COLO668 (cell line): ENCODE measurements around the gene PMVK.

Source experiments
- DNase-seq: peaks from one replicate; lab custom pipeline; 2025; ENCODE audit not compliant: unreplicated experiment; lab: John Stamatoyannopoulos, UW

The PMVK gene

DNA sequence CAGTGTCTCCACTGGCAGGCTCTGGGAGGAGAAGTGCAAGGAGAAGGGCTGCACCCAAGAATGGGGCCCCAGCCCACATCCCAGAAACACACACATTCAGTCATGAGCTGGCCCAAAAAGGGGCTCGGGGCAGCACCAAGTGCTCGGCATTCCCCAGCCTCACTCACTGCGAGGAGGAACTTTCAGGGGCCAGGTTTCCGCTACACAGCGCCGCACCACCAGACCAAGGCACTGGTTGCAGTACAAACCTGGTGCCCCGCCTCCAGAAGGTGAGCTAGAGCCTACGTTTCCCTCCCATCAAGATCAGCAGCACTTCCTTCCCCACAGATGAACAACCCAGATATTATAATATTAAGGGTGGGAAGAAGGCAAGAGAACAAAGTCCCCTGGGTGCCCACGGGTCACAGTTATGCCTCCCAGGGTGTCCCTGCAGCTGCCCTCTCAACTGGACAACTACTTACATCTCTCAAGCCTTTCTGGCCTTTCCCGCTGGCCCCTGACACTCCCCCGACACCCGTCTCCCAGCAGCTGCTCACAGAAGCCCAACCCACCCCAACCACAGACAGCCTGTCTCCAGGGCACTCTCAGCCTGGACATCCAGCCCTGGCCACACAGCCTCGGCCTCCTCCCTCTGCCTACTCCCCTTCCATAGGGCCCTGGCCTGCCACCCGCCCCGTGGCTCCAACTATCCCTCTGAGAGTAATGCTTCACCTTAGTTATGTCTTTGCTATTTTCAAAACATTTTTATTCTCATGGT is 15.6 kb upstream of the PMVK start:
- no peak for DNase-seq

DNA sequence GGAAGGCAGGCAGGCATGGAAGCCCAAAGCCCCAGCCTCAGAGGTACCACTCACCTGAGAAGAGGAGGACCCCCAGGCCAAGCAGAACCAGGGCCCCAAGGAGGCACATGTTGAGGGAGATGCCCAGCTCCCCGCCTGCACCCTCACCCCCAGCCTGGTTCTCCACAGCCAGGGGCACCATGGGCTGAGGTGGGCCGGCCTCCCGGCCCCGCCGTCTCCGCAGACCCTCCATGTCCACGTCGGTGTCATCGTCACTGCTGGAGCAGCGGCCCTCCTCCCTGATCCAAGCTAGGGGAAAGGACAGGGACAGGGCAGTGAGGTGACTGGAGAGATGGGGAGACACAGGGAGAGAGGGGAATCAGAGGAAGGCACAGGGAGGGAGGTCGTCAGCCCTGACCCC is 11.6 kb upstream of the PMVK start:
- no peak for DNase-seq

DNA sequence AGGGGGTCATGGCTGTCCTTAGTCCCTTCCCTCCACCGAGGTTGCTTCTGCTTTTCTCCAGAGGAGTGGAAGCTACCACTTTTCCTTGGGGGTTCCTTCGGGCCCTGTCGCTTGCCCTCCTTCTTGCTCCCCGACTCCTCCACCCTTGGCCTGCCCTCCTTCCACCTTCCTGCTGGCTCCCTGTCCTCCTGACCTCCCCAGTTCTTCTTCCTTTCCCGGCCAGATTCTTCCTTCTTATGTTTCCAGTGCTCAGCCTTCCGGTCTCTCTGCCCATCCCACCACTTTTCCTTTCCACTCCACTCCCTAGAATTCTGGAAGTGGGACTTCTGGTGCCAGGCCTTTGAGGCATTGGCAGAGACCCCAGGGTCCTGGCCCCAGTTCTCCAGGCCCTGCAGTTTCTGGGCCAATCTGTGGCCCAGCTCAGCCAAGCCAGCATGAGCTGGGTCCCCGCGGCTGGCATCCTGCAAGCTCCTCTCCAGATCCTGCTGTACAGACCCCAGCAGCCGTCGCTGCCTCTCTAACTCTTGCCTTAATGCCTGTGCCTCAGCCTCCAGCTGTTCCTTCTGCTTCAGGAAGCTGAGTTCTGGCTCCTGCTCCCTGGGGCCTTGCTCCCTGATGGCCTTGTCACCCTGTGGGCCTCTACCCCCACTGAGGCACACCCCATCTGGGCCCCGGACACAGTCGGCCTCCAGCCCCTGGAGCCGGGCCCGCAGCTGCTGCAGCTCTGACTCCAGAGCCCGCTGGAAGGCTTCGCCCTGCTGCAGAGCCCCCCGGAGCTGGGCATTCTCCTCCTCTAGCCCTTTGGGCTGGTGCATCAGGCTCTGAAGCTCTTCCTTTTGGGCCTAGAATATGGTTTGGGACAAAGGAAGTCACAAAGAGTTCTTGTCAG is 9.7 kb upstream of the PMVK start:
- no peak for DNase-seq

DNA sequence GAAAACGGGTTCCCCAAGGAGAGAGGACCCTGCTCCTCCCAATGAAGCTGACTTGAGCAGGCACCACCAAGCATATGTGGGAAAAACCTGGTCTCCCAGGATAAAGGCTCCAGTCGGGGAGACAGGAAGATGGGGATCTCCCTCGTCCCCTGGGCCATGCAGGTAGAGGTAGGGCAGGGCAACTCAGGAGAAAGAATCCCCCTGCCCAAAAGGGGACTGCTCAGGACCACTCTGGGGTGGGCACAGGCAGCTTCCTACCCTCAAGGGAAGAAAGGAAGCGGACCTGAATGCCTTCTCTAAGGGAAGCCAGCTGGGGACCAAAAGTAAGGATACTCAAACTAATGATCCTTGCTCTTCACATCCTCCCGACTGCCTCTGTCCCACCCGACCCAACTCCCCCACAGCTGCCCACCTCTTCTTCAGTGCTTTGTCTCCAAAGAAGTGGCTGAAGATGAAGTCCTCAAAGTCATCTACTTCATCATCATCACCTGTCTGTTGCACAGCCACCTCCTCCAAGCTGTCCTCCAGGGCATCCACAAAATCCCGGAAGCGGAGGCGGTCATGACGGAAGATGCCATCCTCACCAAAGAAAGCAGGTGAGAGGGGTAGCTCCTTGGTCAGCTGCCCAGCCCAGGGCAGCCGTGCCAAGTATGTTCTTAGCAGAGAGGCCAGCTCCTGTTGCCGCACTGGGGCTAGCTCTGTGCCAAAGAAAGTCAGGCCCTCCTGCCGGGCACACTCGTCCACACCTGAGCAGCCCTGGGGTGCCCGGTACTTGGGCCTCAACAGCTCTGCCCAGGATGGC is 8.8 kb upstream of the PMVK start:
- DNase-seq, result no peak

DNA sequence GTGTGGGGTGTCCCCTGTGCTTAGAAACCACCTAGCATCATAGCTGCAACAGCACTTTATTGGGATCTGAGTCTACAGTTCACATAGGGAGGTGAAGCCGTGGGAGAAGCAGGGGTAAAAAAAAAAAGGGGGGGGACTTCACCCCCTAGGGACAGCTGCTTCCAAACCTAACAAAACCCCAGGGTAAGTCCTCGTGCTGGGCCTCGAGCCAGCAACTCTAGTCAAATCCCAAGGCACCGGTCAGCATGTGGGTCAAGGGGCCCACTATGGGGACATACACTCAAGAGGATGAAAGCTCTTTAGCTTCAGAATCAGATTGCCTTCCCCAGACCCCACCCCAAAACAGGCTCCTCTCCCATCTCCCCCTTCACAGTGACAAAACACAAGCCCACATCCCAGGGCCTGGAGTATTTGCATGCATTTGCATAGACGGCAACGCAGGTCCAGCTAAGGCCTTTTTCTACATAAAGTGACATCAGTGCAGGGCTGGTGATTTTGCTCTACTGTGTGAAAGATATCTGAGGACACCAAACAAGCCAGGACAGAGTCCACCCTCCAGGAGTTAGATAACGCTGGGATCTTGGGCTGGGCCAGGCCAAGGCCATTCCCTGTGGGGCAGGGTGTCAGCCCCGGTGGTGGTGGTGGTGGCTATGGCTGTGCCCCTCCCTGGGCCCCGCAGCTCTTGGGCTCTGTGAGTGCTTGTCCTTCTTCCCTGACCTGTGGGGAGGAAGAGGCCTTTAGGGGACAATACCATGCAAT is 8.1 kb upstream of the PMVK start:
- DNase-seq, result no peak

DNA sequence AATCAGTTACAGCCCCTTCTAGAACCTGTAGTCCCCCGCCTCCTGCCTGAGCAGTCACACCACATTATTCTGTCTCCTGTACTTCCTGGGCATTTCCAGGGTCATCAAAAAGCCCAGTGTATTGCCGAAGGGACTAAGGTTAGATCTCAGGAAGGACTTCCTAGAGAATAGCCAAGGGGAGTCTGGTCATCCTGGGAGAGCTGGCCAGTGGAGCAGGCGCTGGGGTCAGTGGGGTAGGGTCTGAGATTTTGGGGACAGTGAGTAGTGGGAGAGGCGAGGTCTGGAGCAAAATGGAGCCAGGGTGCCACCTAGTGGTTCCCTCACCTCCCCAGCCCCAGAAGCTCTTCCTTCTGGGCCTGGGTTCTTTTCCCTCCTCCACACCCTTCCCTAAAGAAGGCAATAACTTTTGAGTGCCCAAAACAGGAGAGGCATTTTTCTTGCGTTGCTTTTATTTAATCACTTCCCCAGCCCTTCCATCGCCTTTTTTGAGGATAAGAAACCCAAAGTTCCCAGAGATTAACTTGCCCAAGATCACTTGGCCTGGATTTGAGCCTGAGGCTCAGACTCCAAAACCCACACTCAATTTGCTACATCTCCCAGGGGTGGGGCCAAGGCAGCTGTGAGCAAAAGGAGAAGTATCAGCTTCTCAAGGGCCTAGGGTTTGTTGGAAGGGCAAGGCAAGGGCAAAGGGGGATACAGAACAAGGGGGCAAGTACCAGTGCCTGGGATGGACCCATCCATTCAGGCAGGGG is 7.3 kb upstream of the PMVK start:
- peak; percentile 45 for DNase-seq

DNA sequence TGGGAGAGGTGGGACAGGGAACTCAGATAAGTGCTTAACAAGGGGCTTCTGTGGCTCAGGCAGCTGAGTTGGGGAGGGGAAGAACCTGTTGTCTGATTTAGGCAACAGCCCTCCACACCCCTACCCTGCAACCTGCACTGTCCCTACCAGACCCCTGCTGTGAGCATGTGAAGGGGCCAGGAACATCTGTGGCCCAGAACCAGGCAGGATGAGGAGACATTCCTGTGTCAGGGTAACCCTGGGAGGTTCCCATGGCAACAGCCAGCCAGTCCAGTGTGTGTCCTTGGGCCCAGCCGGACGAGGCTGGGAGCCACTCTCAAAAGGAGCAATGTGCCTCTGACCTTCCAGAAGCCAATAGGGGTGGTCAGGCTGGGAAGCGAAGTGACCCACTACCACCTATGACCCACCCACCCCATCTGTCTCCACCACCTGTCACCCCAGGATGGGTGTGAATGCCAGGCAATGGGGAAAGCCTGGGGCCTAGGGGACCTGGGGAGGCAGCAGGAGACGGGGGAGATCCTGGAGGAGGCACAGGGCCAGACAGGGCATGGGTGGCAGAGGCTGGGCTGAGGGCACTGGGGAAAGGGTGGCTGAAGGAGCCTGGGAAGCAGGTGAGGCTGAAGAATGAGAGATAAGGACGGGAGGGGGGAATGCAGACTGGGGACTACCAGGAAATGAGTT is 5.0 kb upstream of the PMVK start:
- DNase-seq, result peak; percentile 32

DNA sequence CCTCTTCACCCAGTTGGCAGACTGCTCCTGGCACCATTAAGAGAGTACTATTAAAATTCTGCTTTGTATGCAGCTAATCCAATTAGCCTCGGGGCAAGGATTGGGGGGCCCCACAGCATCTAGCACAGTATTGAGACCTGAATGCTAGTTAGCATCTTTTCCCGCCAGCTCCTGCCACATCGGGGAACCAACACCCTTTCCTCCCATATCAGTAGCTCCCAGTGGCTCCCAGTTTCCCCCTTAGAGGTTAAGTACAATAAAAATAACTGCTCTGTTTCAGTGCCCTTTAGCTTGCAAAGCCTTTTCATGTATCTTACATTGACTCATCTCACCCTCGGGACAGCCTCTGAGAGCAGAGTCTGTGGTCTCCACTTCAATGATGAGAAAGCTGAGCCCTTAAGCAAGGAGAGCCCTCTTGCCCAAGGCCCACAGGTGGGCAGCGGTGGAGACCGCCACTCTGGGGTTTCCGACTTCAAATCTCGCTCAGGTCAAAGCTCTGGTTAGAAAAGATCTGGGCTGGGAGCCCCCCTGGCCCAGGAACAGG is 4.2 kb upstream of the PMVK start:
- DNase-seq, result no peak

DNA sequence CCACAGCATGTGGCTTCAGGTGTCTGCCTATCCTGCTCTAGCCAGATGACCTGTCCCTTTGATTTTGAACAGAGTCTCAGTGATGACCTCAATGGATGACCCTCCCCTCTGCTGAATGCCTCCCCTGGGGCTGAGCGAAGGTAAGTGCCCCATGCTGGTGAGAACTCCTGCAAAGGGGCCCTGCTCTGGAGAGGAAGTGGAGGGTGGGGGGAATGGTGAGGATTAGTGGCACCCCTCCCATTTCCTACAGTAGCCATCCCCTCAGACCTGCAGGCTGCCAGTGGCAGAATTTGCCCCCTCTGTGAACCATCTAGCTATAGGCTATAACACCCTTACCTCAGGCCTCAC is 3.7 kb upstream of the PMVK start:
- no peak for DNase-seq

DNA sequence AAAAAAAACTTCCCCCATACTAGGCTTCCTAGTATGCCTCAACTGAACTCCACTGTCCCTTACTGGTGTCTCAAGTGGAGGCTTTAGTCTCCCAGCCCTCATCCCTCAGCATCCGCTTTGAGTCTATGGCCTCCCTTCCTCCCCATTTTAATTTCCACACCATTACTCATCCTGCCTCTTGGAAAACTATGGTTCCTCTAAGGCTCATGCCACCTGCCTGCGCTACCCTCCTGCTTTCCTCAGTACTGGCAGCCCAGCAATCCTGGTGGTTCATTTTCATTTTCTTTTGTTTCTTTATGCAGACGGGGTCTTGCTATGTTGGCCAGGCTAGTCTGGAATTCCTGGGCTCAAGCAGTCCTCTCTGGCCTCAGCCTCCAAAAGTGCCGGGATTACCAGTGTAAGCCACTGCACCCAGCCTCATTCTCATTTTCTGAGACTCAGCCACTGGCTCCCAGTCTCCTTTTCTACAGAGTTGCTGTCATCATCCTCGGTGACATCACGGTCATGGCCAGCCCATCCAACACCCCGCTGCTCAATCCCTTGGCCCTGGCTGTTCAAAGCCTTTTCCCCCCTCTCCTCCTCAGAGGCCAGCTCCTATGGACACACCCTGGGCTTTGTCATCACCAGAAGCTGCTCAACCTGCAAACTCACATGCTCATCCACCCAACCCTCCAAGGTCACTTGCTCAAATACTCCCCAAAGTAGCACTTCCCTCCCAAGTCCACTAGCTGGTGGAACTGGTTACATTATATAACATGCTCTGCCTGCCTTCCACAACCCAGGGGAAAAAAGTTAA is 2.3 kb upstream of the PMVK start:
- no peak for DNase-seq

DNA sequence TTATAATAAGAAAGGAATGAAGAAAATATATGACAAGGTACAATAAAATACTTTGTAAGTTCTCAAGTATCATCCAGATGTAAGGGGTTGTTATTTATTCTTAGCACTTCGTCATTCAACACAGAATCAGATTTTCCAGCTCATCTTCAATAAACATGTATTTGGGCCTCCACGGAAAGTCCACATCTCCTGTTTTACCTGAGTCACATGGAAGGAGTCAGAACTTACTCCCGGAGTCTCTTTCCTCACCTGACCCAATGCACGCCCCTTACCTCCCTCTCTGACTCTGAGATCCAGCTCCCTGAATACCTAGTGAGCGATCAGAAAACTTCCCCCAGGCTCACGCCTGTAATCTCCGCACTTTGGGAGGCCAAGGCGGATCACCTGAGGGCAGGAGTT is 1.5 kb upstream of the PMVK start:
- DNase-seq, result no peak

DNA sequence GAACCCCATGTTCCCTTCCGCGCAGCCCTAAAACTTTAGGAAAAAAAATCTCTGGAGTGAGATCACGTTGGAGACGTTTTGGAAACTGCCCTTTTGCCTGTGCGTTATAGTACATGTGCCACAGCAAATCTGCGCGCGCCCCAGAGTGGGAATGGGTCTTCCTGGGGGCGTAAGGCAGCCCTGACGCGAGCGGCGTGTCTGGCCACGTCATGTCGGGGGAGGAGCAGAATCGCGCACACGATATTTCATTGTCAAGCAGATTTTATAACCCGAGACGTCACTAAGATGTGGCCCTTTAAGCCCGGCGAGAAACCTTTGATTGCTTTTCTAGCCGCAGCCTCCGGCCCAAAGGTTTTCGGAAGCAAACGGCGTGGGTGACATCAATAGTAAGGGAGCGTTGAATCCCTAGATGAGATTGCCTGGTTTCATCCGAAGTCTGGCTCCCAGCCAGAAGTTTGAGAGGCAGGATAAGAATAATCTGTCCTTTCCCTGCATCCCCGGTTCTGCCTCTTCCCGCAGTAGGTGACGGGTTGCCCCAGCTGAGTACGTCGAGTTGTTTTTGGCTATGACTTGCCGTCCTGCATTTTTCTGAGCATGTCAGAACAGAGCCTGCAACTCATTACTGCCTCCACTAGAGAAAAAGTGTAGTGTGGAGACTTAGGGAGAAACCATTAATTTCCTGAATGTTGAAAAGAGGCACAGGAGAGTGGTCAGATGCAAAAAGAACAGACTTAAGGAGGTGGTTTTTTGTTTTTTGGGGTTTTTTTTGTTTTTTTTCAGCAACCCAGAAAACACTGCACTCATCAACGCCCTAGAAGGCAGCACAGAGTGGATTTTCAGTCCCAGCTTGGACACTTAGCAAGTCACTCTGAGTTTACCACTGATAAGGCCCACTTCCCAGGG is 817 bp upstream of the PMVK start:
- peak; percentile 95 for DNase-seq

DNA sequence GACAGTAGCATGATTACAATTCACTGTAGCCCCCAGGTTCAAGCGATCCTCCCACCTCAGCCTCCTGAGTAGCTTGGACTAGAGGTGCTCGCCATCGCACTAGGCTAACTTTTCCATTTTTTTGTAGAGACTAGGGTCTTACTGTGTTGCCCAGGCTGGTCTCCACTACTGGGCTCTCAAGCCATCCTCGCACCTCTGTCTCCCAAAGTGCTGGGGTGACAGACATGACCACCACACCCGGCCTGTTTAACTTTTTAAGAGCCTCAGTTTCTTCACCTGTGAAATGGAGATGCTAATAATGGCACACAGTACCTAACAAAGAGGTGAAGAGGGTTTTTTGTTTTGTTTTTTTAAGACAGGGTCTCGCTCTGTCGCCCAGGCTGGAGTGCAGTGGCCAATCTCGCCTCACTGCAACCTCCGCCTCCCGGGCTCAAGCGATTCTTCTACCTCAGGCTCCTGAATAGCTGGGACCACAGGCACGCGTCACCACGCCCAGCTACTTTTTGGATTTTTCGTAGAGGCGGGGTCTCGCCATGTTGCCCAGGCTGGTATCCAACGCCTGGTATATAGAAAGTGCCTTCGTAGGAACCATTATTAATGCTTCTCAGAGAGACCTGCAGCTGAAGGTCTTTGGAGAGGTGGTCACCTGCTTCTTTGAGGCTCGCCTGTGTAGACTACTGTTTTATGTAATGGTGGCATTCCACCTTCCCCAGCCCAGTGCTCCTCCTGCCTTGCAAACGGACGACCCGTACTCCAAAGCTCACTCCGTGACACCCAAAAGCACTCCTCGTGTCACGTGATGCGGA is 567 bp downstream of the PMVK start:
- DNase-seq, result no peak

DNA sequence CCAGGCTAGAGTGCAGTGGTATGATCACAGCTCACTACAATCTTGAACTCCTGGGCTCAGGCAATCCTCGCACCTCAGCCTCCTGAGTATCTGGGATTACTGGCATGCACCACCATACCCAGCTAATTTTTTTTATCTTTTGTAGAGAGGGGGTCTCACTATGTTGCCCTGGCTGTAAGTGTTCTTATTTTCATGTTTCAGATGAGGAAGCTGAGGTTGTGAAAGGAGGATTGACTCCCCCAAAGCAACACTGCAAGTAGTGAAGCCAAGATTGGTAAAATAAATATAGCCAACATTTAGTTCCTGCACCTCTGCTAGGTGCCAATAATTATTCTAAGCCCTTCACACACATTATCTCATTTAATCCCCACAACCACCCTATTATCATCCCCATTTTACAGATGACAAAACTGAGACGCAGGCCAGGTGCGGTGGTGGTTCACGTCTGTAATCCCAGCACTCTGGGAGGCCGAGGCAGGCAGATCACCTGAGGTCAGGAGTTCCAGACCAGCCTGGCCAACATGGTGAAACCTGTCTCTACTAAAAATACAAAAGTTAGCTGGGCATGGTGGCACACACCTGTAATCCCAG is 2.1 kb downstream of the PMVK start:
- DNase-seq, result no peak

DNA sequence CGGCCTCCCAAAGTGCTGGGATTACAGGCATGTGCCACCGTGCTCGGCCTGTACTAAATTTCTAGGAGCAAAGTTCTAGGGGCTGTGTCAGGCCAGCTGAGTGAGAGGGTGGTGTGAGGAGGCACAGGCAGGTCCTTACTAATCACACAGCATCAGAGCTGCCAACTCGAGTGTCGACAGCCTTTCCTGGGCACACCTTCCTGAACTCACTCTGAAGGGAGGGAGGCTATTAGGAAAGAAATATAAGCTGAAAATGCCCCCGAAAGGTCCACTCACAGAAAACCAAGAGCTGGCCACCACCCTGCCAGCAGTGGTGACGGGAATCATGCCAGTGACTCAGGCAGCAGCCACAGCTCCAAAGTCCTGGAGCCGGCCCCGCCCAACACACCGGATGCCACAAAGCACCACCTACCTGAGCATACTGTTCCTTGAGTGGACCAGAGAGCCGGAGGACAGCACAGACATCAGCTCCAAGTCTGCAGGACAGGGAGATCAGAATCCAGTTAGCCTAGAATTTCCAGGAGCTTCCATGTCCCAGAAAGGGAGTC is 4.5 kb downstream of the PMVK start:
- DNase-seq, result peak; percentile 13

DNA sequence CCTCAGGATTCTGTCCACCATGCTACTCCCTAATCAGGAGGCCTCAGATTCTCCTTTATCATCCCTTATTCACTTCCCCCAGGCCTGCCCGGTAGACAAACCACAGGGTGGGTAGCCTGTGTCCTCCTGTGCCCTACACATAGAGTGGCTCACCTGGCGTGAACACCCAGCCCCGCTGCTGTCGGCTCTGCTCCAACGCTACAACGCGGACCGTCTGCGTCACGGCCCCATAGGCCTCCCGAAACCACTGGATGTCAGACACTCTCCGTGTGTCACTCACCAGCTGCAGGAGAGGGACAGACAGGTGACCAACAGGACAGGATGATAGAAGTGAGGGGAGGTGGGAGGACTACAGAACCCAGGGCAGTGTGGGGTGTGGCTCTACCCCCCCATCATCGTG is 10.3 kb downstream of the PMVK start:
- no peak for DNase-seq
